HG03565 (cell line): ENCODE measurements around the gene KCND3.

Experiments
- ATAC-seq: cut with Tn5 transposase; IDR thresholded peaks from one replicate; pipeline ENCODE4 v1.9.1; 2021; ENCODE audit warnings: mild to moderate bottlenecking, moderate library complexity; ENCODE audit not compliant: unreplicated experiment

Gene KCND3

DNA sequence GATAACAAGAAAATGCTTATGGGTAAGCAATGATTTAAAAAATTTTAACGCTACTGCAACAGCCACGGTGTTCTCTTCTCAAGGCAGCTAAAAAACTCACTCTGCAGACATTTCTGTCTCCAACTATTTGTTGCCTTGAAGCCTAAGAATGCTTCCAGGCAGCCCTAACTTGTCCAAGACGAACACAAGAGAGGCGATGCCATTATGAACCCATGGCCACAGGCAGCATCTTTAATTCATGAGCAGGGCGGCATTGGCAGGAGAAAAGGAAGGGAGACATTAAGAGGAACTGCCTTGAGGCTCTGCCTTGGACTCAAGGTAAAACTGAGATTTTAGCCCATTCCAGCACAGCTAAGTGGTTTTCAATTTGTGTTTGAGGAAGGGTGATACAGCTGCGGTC is 67.5 kb downstream of the KCND3 start:
- ATAC-seq = no peak

DNA sequence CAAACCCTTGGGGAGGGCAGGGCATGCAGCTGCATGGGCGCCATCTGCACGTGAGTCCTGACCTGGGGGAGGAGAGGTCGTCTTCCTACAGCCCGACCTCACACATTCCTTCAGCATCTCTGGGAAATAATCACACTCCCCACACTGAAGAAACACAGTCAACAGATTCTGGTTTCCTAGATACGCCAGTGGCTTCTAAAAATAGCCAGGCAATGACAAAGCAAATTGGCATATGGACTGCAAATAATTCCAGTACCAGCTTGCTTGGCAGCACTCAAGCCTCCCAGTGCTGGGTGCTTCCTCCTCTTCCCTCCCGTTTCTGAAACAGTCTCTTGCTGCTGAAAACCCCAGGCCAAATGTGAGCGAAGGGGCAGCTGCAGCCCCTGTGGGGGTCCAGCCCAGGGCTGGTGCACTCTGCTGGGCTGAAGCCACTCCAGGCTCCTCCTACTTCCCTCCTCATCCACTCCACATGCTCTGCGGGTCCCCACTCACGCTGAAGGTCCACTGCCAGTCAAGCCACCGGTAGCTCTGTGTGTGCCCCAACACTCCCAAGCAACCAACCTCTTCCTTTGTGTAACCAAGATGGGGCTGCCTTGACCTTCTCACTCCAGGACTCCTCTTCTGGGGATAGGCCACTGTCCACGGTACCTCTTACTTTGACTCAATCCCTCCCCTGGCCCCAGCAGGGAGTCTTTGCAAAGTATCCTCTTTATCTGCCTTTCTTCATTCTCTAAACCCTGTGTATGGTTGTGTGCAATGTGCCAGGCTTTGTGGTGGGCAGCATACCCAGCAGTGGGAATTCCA is 69.0 kb downstream of the KCND3 start:
- ATAC-seq = no peak

DNA sequence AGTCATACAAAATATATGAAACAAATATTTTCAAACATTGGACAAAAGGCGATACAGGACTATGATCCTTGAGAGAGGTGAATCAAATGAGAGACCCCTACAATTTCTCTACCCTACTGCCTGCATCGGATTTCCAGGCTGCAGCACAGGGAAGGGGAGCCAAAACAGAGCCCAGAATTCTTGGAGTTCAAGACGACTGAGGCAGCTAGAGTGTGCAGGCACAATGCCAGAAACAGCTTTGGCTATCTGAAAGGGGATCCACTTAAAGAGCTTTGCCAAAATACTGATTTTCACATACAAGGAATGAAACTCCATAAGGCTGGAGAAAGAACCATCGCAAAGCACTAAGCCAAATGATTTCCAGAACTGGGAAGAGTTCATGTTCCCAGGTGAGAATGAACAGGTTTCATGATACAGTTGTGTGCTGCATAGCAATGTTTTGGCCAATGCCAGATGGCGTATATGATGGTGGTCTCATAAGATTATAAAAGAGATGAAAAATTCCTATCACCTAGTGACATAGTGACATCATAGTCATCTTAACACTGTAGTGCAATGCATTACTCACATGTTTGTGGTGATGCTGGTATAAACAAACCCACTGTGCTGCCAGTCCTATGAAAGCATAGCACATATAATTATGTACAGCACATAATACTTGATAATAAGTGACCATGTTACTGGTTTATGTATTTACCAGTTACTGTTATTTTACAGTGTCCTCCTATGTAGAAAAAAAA is 77.5 kb downstream of the KCND3 start:
- ATAC-seq = no peak

DNA sequence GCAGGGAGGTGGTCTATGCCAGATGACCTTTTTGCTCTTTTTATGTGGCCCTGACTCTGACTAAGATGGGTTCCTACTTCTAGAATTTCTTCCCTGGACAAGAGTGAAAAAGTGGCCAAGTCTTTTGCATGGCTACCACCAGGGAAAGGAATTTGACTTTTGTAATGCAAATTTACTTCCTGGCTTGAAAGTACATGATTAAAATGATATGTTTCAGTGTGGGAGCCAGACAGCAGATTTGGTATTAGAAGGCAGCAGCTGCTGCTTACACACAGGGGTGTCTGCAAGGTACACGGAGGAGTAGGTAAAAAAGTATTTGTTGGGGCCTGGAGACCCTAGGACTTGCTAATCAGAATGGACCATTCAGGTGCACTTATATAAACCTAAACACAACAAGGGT is 78.4 kb downstream of the KCND3 start:
- no peak for ATAC-seq

DNA sequence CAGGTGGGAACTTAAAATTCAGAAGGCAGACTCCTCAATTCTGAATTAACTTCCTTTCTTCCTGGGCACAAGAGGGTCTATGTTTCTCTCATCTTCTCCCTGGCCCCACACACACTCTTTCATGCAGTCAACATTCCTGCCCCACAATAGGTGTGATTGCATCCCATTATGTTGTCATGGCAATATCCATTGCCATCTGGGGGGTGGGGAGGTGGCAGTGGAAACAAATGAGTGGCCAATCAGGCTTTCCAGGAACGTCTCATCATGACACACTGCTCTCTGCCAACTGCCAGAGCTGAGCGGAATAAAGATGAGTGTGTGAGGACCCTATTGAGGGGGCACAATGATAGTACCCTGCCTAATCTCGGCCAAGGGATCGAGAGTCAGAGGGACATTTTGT is 80.4 kb downstream of the KCND3 start:
- ATAC-seq = no peak

DNA sequence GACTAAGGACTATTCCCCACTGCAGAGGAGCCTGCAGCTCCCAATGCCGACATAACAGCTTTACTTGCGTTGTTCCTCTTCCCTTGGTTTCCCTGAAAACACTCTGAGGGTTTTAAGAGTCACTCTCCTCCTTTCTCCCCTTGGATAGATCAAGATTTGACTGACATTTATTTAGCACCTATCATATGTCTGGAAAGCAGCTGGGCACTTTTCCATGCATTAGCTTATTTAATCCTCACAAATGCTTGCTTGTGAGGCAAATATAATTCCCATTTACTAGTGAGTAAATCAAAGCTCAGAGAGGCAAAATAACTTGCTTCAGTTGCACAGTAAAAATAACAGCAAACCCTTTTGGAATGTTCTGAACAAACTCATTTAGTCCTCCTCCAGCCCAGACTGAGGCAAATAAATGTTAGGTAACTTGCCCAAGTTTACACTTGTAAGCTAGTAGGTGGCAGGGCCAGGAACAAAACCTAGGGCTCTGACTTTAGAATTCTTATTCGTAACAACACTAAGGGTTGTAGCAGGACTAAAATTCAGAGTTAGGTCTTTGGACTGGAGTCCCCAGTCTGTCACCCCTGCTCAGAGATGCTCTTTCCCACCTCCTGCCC is 81.4 kb downstream of the KCND3 start:
- no peak for ATAC-seq

DNA sequence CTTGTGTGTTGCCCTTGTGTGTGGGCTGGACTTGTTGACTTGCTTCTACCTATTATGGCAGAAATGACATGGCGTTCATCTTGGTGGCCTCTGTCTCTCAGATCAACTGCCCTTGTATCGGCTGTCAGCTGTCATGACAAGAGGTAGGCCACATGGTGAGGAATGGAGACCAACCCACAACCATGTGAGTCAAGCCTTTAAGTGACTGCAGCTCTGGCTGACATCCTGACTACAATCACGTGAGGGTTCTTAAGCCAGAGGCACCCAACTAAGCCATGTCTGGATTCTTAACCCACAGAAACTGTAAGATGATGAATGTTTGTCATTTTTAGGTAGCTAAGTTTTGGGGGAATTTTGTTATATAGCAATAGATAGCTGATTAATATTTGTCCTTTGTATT is 82.1 kb downstream of the KCND3 start:
- no peak for ATAC-seq

DNA sequence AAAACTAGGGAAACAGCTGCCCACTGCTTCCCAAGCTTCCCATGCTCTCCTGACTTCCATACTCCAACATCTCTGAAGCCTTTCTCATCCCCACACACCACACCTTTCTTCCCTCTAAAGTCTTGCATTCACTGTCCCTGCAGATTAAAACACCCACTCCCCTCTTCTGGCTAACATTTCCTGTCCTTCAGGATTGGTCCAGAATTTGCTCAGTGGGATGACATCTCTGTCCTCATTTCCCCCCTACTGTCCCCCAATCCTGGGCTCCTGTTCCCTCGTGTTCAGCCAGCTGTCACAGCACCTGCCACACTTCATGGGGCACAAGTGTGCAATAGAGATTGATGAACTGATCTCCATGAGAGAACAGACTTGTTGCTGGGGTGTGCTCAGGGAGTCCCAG is 82.7 kb downstream of the KCND3 start:
- no peak for ATAC-seq

DNA sequence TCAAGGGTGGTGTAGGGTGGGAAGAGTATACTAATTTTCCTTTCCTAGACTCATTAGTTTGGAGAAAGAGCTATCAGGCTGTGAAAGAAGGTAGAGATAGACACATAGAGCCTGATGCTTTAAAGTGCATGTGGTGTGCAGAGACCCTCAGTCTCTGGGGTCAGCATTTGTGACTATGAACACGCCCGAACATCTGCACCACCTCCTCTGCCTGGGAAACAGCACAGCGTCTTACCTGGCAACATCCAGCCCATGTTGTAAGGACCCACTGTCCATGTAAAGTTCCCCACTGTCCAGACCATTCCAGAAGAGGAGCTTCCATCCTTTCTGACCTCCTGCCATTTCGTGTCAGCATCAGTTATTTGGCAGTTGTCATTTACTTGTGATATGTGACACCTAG is 83.4 kb downstream of the KCND3 start:
- ATAC-seq = no peak

DNA sequence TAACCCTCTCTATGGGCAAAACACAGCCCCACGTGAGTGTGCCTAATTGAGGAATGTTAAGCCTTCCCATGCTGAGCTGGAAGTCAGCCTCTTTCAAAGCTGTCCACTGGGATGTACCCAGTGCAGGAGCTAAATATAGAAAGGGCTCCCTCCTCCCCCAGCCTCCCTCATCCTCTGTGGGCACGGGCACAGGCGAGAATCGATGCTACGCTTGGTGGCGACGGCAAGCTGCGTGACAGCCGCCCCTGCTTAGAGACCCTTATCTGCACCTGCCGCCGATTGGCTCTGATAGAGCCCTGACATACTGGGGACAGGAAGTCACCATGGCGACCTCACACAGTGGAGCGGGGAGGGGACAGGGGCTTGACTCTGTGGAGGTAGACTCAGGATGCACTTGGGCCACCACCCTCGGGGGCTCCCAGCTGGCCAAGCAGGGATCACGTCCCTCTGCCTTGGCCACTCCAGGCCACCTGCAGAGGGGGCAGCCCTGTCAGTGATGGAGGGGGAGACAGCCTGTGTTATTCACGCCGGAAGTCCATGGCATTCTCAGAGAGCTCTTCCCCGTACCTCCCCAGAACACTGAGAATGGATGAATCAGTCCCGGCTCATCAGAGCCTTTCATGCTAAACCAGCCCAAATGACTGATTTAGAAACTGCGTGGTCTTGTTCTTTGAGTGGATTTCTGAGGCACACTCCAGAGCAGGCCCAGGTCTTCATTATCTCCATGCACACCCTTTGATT is 84.8 kb downstream of the KCND3 start:
- ATAC-seq = no peak

DNA sequence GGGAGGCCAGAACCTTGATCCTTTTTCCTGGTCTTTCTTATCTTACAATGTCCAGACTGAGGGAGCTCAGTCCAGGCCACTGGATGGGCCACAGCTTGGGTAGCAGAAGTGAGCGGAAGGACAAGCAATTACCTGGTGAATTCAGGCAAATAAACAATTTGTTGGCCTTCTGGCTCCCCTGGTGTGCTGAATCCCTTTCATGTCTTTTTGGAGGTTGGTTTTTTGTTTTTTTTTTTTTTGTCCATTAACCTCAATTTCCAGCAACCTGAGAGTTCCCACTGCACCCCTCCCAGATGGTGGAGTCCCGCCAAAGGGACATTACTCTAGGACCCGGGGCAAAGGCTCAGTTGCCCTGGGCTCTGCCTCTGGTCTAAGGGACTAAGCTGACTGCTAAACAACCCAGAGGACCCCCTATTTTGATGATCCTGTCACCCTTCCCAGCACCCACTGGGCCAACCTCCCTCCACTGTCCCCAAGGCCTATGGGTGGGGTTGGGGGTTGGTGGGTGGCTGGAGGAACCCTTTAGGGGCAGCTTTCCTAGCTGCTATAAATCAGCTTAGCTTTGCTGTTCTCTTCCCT is 85.5 kb downstream of the KCND3 start:
- ATAC-seq = no peak

DNA sequence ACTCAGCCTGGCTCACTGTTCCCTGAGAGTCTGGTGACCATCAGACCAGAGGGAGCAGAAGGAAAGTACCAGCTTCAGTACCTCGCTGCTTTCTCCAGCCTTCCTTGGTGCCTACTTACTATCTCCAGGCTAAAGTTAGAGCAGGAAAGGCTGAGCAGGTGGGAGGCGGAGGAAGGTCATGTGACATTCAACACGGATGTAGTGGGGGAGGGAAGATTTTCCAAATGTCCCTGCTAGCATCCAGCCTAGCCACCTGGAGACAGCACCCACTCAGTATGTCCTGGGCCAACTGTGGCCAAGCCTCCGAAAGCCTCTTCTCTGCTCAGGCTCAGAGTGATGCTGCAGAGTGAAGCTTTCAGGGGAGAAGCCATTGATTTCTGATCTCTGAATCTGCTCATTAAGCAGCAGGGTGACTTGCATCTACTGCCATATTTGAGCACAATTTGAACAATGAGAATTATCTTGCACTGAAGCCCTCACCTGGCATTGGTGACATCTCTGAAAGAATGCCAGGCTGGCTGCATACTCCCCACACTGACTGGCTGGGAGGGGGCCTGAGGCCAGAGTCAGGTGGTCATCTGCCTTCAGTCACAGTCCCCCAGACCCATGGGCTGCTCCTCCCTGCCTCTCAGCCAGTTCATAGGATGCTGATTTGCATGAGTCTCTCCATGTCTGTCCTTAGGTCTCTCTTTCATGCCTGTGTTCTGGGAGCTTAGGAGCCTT is 86.2 kb downstream of the KCND3 start:
- ATAC-seq = no peak

DNA sequence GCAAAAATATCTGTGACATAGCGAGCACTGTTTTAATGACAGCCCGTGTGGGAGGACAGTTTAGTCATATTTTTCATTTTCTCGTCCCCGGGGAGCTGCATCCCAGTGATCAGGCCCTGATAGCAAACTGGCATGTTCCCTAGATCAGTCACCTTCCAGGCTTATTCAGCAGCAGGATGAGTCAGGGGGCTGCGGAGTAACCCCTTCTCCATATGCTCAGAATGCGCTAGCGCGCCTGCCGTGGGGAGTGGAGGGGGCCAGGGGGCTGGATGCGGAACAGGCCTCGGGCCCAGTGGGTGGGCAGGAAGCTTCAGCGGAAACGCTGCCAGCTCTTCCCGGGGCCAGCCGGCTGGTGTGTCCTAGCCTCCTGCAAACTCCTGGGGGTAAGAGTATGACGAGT is 94.0 kb downstream of the KCND3 start:
- ATAC-seq = no peak

DNA sequence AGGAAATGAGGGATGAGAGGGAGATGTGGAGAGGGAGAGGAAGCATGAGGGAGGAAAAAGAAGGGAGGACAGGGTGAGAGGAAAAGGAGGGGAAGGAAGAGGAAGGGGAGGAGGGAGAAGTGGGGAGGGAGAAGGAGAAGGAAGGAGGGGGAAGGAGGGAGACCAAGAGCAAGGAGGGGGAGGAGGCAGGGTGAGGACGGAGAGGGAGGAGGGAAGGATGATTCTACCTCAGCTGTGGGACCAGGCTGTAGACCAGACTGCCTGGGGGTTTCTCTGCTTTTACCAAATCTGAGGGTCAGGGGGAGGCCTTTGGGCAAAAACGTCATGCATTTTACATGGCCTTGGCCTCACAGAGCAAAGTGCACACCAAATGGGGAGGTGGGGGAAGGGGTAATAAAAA is 94.5 kb downstream of the KCND3 start:
- ATAC-seq = no peak

DNA sequence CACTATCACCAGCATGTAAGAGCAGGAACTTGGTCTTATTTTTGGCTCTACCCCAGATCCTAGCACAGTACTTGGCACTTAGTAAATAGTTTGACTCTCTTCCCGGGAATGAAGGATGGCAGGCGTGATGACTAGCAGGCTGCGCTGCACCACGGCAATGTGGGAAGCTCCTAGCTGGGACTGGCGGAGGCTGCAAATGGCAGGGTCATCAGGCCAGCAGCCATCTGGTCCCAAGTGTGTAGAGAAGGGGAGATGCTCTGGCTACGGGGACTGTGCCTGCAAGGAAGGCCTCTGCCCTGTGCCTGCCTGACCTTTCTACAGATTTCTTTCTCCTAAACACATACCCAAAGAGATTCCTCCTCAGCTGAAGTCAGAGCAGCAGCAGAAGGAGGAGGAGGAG is 95.0 kb downstream of the KCND3 start:
- ATAC-seq = no peak

DNA sequence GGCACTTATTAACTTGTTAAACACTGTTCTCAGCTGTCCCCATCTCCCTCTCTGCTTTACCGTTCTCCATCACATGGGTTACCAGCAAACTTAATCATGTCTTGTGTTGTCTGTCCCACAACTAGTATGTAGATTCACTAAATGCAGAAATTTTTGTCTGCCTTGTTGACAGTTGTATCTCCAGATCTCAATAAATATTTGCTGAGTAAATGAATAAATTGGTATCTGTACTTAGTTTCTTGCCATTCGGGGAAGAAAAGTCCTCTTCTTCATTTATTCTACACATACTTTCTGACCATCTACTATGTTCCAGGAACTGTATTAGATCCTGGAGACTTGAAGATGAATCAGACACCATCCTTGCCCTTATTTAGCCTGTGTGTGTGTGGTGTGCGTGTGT is 97.9 kb downstream of the KCND3 start:
- no peak for ATAC-seq

DNA sequence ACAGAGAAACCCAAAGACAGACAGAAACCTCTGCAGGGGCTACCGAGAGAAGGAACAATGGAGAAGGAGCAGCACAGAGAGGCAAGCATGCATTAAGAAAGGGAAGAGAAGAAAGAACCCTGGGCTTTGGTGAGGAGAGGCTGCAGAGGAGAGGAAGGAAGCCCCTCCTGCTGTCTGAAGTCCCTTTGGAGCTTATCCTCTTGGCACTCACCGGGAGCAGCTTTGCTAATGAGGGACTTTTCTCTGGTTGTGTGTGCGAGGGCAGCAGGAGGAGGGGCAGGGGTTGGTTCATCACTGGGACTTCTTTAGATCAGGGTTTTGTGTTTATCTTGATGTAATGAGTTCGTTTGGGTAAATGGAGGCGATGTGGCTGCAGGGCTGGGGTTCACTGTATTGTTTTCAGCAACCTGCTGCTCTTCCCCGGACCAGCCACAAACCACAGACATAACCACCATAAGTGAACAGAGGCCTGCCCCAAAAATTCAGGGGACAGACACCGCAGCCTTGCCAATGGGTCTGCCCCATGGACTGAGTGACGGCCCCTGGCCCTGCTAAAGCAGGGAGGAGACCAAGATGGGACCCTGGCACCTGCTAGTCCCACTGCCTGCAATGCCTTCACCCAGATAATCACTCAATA is 100.6 kb downstream of the KCND3 start:
- ATAC-seq = no peak

DNA sequence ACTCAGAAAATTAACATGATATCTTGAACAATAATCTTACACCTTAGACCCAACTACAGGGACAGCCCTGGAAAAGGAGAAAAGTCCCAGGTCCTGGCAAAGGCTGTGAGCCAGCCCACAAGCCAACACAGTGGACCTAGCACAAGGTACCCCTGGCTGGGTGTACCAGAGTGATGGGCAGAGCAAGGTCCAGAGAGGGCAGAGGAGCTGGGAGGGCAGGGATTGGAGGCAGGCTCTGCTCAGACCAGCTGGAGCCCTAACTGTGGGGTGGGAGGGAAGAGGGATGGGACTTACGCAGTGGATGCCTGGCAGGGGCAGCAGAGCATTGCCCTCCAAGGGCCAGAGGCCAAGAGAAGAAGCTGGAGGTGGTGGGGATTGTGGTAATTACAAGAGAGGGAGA is 101.6 kb downstream of the KCND3 start:
- ATAC-seq = no peak

DNA sequence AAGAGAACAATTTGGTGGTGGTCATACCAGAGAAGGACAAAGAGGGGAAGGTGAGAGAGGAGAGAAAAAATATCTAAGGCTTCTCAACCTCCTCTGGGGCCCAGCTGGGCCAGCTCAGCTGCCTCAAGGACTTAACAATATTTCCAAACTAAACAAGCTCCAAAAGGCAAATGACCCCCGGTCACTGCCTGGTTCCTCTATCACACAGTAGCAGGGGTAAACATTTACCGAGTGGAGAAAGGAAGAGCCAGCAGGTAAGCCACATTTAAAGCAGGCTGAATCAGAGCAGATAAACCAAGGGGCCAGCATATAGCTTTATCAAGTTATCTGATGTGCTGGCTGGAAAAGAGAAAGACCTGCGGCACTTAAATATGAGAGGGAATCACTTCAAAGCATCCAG is 102.1 kb downstream of the KCND3 start:
- ATAC-seq = no peak

DNA sequence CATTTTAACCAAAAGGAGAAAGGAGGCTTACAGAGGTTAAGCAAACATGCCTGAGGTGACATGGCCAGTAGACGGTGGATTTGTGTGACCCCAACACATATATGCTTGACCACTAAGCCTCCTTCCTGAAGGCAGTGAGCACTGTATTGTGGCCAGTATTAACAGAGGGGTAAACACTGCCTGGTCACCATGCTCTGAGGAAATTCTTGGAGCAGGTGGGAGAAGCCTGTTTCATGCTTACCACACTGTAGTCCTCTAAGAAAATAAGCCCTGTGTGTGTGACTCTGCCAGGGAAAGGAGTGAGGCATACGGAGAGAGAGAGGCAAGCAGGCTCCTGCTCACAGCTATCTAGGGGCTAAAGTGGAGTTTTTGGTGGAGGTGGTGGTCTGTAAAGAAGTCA is 102.7 kb downstream of the KCND3 start:
- ATAC-seq = no peak
